ENCODE measurements around the gene IFI6.
"Not testable (repeated sequence)": the region's sequence is repeated elsewhere in the genome, so short reads cannot be mapped to it uniquely, and the experiment has no call there.

IFI6 gene, protein sequence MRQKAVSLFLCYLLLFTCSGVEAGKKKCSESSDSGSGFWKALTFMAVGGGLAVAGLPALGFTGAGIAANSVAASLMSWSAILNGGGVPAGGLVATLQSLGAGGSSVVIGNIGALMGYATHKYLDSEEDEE

DNA sequence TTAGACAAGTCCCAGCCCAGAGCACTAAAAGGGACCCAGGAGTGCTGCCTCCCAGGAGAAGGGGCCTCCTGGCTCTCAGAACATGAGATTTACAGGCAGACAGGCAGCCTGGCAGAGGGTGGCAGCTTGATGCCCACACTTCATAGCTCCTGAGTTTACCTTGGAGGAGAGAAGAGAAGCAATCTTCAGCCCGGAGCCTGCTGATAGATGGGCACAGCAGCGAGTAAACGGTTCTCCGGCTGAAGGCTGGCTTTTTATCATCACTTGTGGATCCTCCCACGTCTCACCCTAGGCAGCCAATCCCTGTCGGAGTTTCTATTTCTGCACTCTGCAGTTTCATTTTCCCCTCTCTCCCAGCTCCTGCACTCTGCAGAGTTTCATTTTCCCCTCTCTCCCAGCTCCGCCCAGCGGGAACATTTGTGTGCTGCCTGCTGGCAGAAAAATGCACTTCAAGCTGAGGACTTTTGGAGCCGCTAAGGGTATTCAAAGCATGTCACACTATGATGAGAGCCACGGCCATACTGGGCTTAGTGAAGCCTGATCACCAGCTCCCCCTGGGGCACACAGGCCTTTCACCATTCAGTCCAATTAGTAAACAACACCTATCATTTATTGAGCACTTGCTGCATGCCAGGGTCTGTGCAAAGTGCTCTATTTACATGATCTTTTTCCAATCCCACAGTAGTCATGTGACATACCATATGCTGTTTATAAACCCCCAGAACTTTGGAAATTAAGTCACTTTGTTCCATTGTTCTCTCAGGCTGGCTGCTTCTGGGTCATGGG, at the start of gene IFI6:
Gene IFI6, minus strand, starts transcription at position 229 of the 786 bp plus-strand sequence. CDS start 2,878 bp downstream, outside the sequence.
- H3K27ac Mint-ChIP-seq, result peak within 1 kb of the TSS; percentile 92
- no peaks in the 10 kb centered on the region for H3K27me3 Mint-ChIP-seq (ENCODE audit: low read depth)
- DNase-seq (ENCODE audit: low spot score), result peak; percentile 83
- H3K4me1 Mint-ChIP-seq (ENCODE audit: low read depth), result peaks cover 22% of the 10 kb centered on the region
- H3K9me3 Mint-ChIP-seq, result no peaks in the 10 kb centered on the region
- H3K36me3 Mint-ChIP-seq (ENCODE audit: low read depth), result peaks cover 10% of the 10 kb centered on the region
- peak within 1 kb of the TSS; percentile 93 for H3K4me3 Mint-ChIP-seq

DNA sequence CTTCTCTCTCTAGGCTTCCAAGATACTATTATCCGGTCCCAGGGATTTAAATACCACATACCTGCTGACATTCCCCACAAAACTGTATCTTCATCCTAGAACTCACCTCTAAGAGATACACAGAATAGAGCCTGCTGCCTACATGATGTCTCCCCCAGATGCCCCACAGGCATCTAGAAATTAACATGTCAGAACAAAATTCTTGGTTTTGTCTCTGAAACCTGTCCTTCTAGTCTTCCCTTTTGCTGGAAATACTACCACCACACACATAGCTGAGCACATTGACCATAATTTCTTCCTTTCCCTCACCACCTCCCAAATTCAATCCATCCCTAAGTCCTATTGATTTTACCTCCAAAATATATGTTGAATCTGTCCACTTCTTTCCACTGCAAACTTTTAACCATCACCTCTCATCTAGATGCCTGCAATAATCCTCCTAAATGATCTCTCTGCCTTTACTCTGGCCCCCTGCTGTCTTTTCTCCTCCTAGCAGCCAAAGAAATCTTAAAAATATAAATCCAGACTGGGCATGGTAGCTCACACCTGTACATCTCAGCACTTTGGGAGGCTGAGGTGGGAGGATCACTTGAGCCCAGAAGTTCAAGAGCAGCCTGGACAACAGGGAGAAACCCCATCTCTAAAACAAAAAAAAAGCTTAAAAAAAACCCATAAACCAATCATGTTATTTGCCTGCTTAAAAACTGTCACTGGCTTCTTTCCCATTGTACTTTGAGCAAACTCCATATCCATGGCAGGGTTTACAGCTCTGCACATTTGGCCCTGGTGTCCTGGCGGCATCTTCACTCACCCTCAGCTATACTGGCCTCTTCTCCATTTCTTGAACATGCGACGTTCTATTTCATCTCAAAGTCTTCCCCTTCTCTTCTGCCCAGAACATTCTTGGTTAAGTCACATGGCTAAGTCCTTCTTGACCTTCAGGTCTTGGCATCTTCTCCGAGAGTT, 47.6 kb upstream of the IFI6 start:
- H3K9me3 Mint-ChIP-seq, result peaks cover 13% of the 10 kb centered on the region
- no peak overlapping the region for H3K27ac Mint-ChIP-seq
- H3K4me3 Mint-ChIP-seq, result no peak overlapping the region
- no peak for DNase-seq (ENCODE audit: low spot score)
- no peaks in the 10 kb centered on the region for H3K36me3 Mint-ChIP-seq (ENCODE audit: low read depth)
- peaks cover 26% of the 10 kb centered on the region for H3K27me3 Mint-ChIP-seq (ENCODE audit: low read depth)
- peaks cover 1% of the 10 kb centered on the region for H3K4me1 Mint-ChIP-seq (ENCODE audit: low read depth)

DNA sequence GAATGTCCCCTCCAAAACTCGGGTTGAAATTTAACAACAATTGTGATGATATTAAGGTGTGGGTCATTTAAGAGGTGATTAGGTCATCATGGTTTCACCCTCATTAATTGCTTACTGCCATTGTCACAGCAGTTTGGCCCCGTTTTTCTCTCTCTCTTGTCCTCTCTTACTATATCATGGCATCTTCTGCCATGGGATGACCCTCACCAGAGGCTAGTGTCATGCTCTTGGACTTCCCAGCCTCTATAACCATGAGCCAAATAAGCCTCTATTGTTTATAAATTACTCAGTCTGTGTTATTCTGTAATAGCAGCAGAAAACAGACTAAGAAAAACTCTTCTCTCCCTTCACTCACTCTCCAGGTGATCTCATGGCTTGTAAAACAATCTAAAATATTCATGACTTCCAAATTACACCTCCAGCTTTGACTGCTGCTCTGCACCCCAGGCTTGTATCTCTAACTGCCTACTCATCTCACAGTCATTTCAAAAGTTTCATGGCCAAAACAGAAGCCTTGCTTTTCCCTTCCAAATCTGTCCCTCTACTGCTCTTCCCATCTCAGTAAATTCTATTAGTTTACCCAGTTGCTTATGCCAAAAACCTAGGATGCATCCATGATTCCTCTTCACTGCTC, 44.4 kb upstream of the IFI6 start:
- Mint-ChIP-seq H3K27ac (no peak overlapping the region), H3K4me3 (no peak overlapping the region), H3K9me3 (peaks cover 13% of the 10 kb centered on the region), H3K36me3 (ENCODE audit: low read depth) (no peaks in the 10 kb centered on the region), H3K4me1 (ENCODE audit: low read depth) (no peaks in the 10 kb centered on the region), H3K27me3 (ENCODE audit: low read depth) (peaks cover 29% of the 10 kb centered on the region)
- DNase-seq (ENCODE audit: low spot score), result no peak

DNA sequence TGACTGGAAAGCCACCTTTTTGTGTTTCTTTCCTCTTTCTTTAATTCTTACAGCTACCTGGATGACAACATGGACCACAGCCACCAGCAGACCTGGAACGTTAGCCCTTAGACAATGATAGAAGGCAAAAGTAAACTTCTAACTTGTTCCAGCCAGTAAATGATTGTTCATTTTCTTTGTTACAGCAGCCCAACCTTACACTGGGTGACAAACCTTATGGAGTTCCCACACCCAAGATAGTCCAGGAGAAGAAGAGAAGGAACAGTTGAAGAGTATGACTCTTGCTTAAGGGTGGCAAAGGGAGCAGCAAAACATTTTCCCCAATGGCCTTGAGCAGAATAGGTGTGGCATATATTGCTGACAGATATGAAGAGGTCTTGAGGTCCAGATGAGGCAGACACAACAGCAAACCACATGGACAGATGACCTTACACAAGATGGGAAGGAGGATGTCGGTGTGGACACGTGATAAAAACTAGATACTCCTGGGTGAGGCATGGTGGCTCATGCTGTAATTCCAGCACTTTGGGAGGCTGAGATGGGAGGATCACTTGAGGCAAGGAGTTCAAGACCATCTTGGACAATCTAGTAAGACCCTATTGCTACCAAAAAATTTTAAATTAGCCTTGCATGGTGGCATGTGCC, 42.0 kb upstream of the IFI6 start:
- no peak for DNase-seq (ENCODE audit: low spot score)
- H3K27ac Mint-ChIP-seq, result no peak overlapping the region
- no peaks in the 10 kb centered on the region for H3K36me3 Mint-ChIP-seq (ENCODE audit: low read depth)

DNA sequence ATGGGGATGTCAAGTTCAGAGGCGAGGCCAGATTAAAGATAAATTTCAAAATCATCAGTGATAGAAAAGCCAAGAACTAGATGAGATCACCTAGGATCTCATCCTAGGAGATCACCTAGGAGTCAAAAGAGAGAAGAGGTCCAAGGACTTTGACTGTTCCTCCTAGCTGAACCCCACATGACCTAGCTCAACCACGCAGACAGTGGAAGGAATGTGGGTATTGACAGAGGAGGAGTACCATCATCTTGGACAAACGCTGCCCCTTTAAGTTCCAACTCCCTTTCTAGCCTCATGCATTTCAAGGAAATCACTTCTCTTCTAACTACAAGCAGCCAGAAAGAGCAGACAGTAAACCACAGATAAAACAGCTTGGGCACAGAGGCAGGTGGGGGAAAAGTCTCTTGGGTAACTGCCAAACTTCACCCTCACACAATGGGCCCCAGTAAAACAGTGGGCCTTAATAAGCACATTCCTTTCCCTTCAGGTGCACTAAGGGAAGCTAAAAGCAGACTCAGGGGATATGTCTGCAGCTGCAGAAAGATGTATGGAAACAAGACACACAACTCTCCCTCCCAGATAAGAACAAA, 41.2 kb upstream of the IFI6 start:
- no peak for DNase-seq (ENCODE audit: low spot score)
- no peak overlapping the region for H3K4me3 Mint-ChIP-seq
- no peak overlapping the region for H3K27ac Mint-ChIP-seq
- no peaks in the 10 kb centered on the region for H3K36me3 Mint-ChIP-seq (ENCODE audit: low read depth)
- no peaks in the 10 kb centered on the region for H3K4me1 Mint-ChIP-seq (ENCODE audit: low read depth)
- H3K9me3 Mint-ChIP-seq, result peaks cover 13% of the 10 kb centered on the region
- H3K27me3 Mint-ChIP-seq (ENCODE audit: low read depth), result peaks cover 25% of the 10 kb centered on the region

More for the DNA sequence above, 42.0 kb upstream of the IFI6 start:
- Mint-ChIP-seq H3K4me3 (no peak overlapping the region), H3K4me1 (ENCODE audit: low read depth) (no peaks in the 10 kb centered on the region), H3K27me3 (ENCODE audit: low read depth) (peaks cover 21% of the 10 kb centered on the region), H3K9me3 (peaks cover 13% of the 10 kb centered on the region)

DNA sequence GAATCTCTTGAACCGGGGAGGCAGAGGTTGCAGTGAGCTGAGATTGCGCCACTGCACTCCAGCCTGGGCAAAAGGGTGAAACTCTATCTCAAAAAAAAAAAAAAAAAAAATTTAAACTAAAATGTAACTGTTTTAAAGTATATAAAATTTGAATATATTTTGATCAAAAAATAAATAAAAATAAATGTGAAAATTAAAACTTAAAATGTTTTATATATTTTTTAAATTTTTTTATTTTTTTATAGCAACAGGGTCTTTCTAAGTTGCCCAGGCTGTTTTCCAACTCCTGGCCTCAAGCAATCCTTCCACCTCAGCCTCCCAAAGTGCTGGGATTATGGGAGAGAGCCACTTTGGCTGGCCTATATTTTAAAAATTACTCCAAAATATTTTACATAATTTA, 38.6 kb upstream of the IFI6 start:
- H3K27me3 Mint-ChIP-seq (ENCODE audit: low read depth), result peaks cover 10% of the 10 kb centered on the region

DNA sequence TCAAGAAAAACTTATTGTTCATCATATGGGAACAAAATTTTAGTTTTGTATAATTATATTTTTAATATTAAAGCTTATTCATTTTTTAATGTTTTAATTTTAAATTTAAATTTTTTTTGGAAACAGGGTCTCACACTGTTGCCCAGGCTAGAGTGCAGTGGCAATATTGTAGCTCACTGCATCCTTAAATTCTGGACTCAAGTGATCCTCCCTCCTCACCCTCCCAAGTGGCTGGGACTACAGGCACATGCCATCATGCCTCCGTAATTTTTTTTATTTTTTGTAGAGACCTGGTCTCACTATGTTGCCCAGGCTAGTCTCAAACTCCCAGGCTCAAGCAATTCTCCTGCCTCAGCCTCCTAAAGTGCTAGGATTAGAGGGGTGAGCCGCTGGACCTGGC, 33.6 kb upstream of the IFI6 start:
- H3K9me3 Mint-ChIP-seq, result peaks cover 20% of the 10 kb centered on the region
- H3K4me1 Mint-ChIP-seq (ENCODE audit: low read depth), result no peaks in the 10 kb centered on the region
- no peak for DNase-seq (ENCODE audit: low spot score)
- peaks cover 11% of the 10 kb centered on the region for H3K27me3 Mint-ChIP-seq (ENCODE audit: low read depth)
- no peak overlapping the region for H3K4me3 Mint-ChIP-seq
- peaks cover 4% of the 10 kb centered on the region for H3K36me3 Mint-ChIP-seq (ENCODE audit: low read depth)
- H3K27ac Mint-ChIP-seq, result no peak overlapping the region

More for the DNA sequence above, 38.6 kb upstream of the IFI6 start:
- Mint-ChIP-seq H3K4me1 (ENCODE audit: low read depth) (no peaks in the 10 kb centered on the region), H3K36me3 (ENCODE audit: low read depth) (no peaks in the 10 kb centered on the region), H3K9me3 (no peaks in the 10 kb centered on the region), H3K27ac (no peak overlapping the region), H3K4me3 (no peak overlapping the region)
- DNase-seq (ENCODE audit: low spot score), result no peak

DNA sequence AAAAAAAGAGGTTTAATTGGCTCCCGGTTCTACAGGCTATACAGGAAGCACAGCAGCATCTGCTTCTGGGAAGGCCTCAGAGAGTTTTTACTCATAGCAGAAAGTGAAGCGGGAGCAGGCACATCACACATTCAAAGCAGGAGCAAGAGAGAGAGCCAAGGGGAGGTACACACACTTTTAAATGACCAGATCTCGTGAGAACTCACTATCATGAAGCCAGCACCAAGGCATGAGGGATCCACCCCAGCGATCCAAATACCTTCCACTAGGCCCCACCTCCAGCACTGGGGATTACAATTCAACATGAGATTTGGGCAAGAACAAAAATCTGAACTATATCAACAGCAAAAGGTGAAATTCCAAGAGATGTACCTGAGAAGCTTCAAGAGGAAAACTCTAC, 33.0 kb upstream of the IFI6 start:
- peaks cover 20% of the 10 kb centered on the region for H3K9me3 Mint-ChIP-seq
- peaks cover 11% of the 10 kb centered on the region for H3K27me3 Mint-ChIP-seq (ENCODE audit: low read depth)
- DNase-seq (ENCODE audit: low spot score), result no peak
- no peak overlapping the region for H3K27ac Mint-ChIP-seq
- no peak overlapping the region for H3K4me3 Mint-ChIP-seq
- no peaks in the 10 kb centered on the region for H3K4me1 Mint-ChIP-seq (ENCODE audit: low read depth)
- peaks cover 4% of the 10 kb centered on the region for H3K36me3 Mint-ChIP-seq (ENCODE audit: low read depth)

DNA sequence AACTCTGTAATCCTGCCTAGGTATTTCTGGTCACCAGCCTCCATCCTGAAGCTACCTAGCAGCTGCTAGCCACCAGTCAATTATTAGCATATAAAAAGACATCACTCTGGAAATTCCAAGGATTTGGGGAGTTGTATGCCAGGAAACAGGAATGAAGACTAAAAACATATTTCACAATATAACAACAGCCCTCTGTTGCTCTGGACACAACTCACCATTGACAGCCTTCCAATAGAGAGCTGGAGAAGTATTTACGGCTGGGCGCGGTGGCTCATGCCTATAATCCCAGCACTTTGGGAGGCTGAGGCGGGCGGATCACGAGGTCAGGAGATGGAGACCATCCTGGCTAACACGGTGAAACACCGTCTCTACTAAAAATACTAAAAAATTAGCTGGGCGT, 24.8 kb upstream of the IFI6 start:
- DNase-seq (ENCODE audit: low spot score); H3K27ac Mint-ChIP-seq; H3K4me1 Mint-ChIP-seq (ENCODE audit: low read depth); H3K36me3 Mint-ChIP-seq (ENCODE audit: low read depth); H3K4me3 Mint-ChIP-seq: not testable (repeated sequence)
- Mint-ChIP-seq H3K27me3 (ENCODE audit: low read depth) (peaks cover 13% of the 10 kb centered on the region), H3K9me3 (peaks cover 13% of the 10 kb centered on the region)

DNA sequence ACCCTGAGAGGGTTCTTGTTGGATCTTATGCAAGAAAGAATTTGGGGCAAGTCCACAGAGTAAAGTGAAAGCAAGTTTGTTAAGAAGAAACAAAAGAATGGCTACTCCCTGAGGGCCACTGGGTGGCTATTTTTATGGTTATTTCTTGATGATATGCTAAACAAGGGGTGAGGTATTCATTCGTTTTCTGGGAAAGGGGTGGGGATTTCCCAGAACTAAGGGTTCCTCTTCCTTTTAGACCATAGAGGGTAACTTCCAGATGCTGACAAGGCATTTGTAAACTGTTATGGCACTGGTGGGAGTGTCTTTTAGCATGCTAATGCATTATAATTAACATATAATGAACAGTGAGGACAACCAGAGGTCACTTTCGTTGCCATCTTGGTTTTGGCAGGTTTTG, 18.2 kb upstream of the IFI6 start:
- peaks cover 10% of the 10 kb centered on the region for H3K4me1 Mint-ChIP-seq (ENCODE audit: low read depth)
- no peak for DNase-seq (ENCODE audit: low spot score)
- H3K4me3 Mint-ChIP-seq, result no peak overlapping the region
- H3K36me3 Mint-ChIP-seq (ENCODE audit: low read depth), result no peaks in the 10 kb centered on the region
- H3K27ac Mint-ChIP-seq, result no peak overlapping the region
- H3K9me3 Mint-ChIP-seq, result peaks cover 7% of the 10 kb centered on the region
- H3K27me3 Mint-ChIP-seq (ENCODE audit: low read depth), result peaks cover 12% of the 10 kb centered on the region

DNA sequence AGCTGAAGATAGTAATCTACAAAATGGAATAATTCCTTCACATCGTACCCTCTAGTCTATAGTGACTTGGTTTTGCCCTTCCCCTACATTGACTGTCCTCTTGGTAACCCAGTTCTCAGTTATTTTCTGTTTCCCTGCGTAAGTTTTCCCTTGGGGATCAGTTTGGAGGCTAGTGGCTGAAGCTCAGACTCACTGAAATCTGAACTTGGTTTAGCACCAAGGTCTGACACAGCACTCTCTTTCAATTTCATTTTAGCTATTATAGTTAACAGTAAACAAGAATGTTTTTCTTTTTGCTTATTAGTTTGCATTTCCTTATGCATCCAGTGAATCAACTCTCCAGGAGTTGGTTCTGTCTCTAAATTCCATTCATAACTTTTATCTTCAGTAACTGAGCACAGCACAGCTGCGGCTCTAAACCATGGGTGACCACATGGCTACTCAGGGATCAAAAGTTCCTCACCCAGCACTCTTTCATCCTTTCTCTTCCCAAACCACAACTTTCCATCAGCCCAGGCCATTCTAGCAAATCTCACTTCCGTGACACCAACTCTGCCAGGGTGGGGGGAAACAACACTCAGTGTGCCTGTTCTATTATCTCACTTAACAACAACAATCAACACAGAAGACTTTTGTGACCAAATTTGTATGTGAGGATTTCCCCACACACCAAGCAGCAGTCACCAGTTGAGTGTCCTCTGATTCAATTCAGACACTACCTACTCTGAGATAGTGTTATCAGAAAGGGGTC, 17.6 kb upstream of the IFI6 start:
- Mint-ChIP-seq H3K4me1 (ENCODE audit: low read depth) (peaks cover 10% of the 10 kb centered on the region), H3K4me3 (no peak overlapping the region), H3K27ac (peak overlapping the region; percentile 39), H3K27me3 (ENCODE audit: low read depth) (peaks cover 12% of the 10 kb centered on the region), H3K36me3 (ENCODE audit: low read depth) (no peaks in the 10 kb centered on the region), H3K9me3 (peaks cover 7% of the 10 kb centered on the region)
- DNase-seq (ENCODE audit: low spot score), result no peak

DNA sequence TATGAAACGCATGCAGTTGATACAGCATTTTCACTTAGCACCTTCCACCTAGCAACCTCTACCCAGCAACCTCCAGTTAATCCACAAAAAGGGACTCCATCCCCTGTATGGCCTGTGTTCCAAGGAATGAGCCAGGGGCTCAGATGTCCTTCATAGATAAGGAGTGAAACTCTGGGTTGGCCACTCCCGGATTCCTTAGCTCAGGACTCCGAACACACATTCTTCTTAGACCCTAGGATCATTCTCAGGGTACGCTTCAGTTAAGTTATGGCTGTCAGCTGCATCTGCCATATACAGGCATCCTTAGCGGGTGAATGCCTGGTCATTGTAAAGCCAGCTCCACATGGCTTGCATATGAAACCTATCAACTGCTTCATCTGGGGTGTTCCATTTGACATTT, 15.9 kb upstream of the IFI6 start:
- no peak for DNase-seq (ENCODE audit: low spot score)
- Mint-ChIP-seq H3K4me3 (no peak overlapping the region), H3K36me3 (ENCODE audit: low read depth) (no peaks in the 10 kb centered on the region), H3K27ac (no peak overlapping the region), H3K9me3 (peaks cover 7% of the 10 kb centered on the region), H3K4me1 (ENCODE audit: low read depth) (peaks cover 10% of the 10 kb centered on the region), H3K27me3 (ENCODE audit: low read depth) (peaks cover 9% of the 10 kb centered on the region)

All from T-helper 2 cell treated with Interferon-gamma antibody and Interleukin-4, amounts not matched to agents 5 μg/mL and 100 μg/mL, for 36 hours (primary cell).